Gastrocnemius medialis (tissue), 4 donors: ENCODE data around the gene MAGEB2. TPM values are rescaled to one million over a fixed set of nuclear protein-coding genes. Genes with fewer than 3 reads are reported as not detected.

ENCODE experiments used
- ATAC-seq, 2 donors: fragments of 150-250 bp; one replicate each; pipeline ENCODE4 v1.9.1; 2016
- DNase-seq, 2 donors: peaks; one replicate each; pipeline ENCODE4 v3.0.0-alpha.2; 2019
- H3K27ac ChIP-seq, 4 donors: fragments of 200-600 bp; sonication (generic); 1 replicate in 1 of 4; 2 replicates in 3 of 4; pipeline ENCODE4 v1.5.1; 2016 to 2018; ENCODE audit warnings: mild to moderate bottlenecking in 2 of 4, moderate library complexity in 1 of 4
- H3K27me3 ChIP-seq, 3 donors: fragments of 200-600 bp; sonication (generic) in 2 of 3; 1 replicate in 1 of 3; 2 replicates in 2 of 3; pipeline versions ENCODE4 v1.5.1 to v1.6.0; 2016 to 2019; ENCODE audit warnings: mild to moderate bottlenecking in 1 of 3, moderate library complexity in 1 of 3
- H3K36me3 ChIP-seq, 2 donors: fragments of 200-600 bp; sonication (generic) in 1 of 2; one replicate each; pipeline ENCODE4 v1.5.1; 2017 to 2018
- H3K4me1 ChIP-seq, 2 donors: fragments of 200-600 bp; sonication (generic) in 1 of 2; one replicate each; pipeline ENCODE4 v1.5.1; 2016 to 2017; ENCODE audit warnings: mild to moderate bottlenecking in 2 of 2
- H3K4me3 ChIP-seq, 4 donors: fragments of 200-600 bp; sonication (generic) in 3 of 4; 1 replicate in 1 of 4; 2 replicates in 3 of 4; pipeline ENCODE4 v1.5.1; 2016 to 2019; ENCODE audit warnings: mild to moderate bottlenecking in 2 of 4
- H3K9me3 ChIP-seq, 3 donors: fragments of 200-600 bp; sonication (generic) in 2 of 3; 1 replicate in 1 of 3; 2 replicates in 2 of 3; pipeline ENCODE4 v1.5.1; 2016 to 2019
- POLR2A ChIP-seq, 2 donors: fragments of 450-650 bp; IDR thresholded peaks; one replicate each; pipeline ENCODE4 v1.6.1; 2017; ENCODE audit warnings: antibody characterized with exemption in 2 of 2, mild to moderate bottlenecking in 2 of 2, moderate library complexity in 2 of 2
- in situ Hi-C, 4 donors: fragments of 200-750 bp; cut with MboI; loops; one replicate each; pipeline versions ENCODE4 v1.15.0 to v1.8.0; 2017; ENCODE audit warnings: low sequenced_read_pairs in 4 of 4
- intact Hi-C: fragments of 100-400 bp; cut with DNase I; formaldehyde crosslinking; loops from one replicate; pipeline ENCODE4 v1.15.1; 2023; ENCODE audit warnings: low total_unique reads
- total RNA-seq, 4 donors: library from RNA; depleted of rRNA; stranded (reverse); fragments of >200 nt; gene quantifications; one replicate each; pipeline versions ENCODE4 v1.1.0 to v1.2.3, GENCODE V29; 2016
- TF ChIP-seq, protein P1 (sequence below), 5 experiments: fragments of 450-650 bp in 3 of 5; fragments of 200-600 bp in 2 of 5; sonication (generic) in 2 of 5; IDR thresholded peaks in 4 of 5; conservative IDR thresholded peaks in 1 of 5; 1 replicate in 4 of 5; 2 replicates in 1 of 5; pipeline ENCODE4 v1.5.1; 2016 to 2019; ENCODE audit warnings: antibody characterized with exemption in 5 of 5, mild to moderate bottlenecking in 3 of 5, moderate library complexity in 3 of 5

The MAGEB2 gene
- total RNA-seq, 4 donors from 2014 or later = not detected

DNA sequence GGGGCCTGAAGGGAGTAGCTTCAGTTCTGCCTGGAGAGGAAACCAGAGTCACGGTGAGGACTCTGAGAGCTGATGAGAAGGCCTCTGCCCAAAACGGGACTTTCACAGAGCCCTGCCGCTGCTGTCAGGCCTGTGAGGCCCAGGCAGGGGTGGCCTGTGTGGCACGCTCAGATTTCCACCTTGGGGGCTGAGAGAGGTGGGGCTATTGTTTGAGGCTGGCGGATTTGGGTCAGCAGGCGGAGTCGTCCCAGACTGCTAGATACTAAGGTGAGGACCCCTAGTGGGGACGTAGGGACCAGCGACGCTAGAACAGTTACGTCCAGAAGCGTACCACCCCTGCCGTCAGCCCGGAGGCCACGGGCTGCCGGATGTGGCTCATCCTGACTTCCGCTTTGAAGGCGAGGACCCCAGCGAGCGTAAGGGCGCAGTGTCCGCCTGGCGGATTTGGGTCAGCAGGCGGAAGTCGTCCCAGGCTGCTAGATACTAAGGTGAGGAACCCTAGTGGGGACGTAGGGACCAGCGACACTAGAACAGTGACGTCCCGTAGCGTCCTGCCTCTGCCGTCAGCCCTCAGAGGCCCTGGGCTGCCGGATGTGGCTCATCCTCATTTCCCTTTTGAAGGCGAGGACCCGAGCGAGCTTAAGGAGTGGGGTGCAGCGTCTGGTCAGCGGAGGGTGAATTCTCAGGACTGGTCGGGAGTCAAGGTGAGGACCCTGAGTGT is 31.6 kb downstream of the MAGEB2 start, which contains the start of gene MAGEB1:
MAGEB1 (plus strand) TSS at position 378 of the 721 bp plus-strand sequence. CDS start 3,348 bp downstream, outside the sequence.
- intact Hi-C loops (no loop called here), in situ Hi-C loops (no loop called here)
- Histone ChIP-seq H3K4me1 (no peaks in the 10 kb centered on the region), H3K27ac (no peak within 1 kb of the TSS), H3K27me3 (no peaks in the 10 kb centered on the region), H3K36me3 (no peaks in the 10 kb centered on the region), H3K9me3 (no peaks in the 10 kb centered on the region), H3K4me3 (no peak within 1 kb of the TSS)
- TF ChIP-seq, protein P1, sequence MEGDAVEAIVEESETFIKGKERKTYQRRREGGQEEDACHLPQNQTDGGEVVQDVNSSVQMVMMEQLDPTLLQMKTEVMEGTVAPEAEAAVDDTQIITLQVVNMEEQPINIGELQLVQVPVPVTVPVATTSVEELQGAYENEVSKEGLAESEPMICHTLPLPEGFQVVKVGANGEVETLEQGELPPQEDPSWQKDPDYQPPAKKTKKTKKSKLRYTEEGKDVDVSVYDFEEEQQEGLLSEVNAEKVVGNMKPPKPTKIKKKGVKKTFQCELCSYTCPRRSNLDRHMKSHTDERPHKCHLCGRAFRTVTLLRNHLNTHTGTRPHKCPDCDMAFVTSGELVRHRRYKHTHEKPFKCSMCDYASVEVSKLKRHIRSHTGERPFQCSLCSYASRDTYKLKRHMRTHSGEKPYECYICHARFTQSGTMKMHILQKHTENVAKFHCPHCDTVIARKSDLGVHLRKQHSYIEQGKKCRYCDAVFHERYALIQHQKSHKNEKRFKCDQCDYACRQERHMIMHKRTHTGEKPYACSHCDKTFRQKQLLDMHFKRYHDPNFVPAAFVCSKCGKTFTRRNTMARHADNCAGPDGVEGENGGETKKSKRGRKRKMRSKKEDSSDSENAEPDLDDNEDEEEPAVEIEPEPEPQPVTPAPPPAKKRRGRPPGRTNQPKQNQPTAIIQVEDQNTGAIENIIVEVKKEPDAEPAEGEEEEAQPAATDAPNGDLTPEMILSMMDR (IDR thresholded peaks at IDR 0.05 in 4 of 5, conservative IDR thresholded peaks at IDR 0.05 in 1 of 5) = no peak
- TF ChIP-seq POLR2A (IDR thresholded peaks at IDR 0.05) = no peak
- ATAC-seq (no peak), DNase-seq (no peak)

DNA sequence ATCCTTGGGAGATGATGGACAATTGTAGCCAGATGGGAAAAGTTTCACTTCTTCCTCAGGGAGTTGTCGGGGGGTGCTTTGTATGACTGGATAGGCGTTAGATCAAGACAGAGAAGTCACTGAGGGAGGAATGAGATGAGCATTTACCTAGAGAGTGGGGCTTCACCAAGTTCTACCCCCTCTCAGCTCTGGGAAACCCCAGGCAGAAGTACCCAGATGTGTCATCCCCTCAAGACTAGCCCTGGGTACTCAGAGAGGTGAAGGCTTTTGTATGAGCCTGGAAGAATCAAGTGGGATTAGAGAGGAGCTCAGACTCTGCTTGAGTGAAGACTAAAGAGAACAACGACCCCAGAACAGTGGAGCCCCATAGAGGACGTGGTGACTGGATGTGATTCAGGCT is 33.5 kb downstream of the MAGEB2 start:
- Histone ChIP-seq H3K9me3 (no peaks in the 10 kb centered on the region), H3K4me1 (no peaks in the 10 kb centered on the region), H3K27ac (no peak overlapping the region), H3K4me3 (no peak overlapping the region), H3K36me3 (no peaks in the 10 kb centered on the region), H3K27me3 (no peaks in the 10 kb centered on the region)
- DNase-seq (no peak), ATAC-seq (no peak)
- intact Hi-C loops = no loop called here
- no peak for TF ChIP-seq POLR2A (IDR thresholded peaks at IDR 0.05)
- TF ChIP-seq, protein P1 (IDR thresholded peaks at IDR 0.05 in 4 of 5, conservative IDR thresholded peaks at IDR 0.05 in 1 of 5) = no peak
- in situ Hi-C loops = no loop called here

DNA sequence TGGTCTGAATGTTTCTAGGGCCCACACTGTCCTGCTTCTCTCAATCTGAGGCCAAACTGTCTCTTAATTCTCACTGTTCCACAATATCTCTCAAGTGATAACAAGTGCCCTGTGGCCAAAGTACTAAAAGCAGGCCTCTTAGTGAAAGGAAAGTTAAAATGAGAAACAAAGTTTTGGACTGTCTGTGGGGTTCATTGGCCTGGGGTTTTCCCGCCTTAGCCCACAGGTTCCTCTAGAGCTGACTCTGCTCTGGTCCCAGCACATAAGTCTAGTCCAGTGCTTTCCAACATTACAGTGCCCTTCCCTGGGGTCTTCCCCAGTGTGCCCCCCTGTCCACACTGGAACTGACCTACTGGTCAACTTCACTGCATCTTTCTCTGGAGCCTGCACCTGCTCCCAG is 37.9 kb downstream of the MAGEB2 start:
- intact Hi-C loops = no loop called here
- no peak overlapping the region for H3K4me3 ChIP-seq

DNA sequence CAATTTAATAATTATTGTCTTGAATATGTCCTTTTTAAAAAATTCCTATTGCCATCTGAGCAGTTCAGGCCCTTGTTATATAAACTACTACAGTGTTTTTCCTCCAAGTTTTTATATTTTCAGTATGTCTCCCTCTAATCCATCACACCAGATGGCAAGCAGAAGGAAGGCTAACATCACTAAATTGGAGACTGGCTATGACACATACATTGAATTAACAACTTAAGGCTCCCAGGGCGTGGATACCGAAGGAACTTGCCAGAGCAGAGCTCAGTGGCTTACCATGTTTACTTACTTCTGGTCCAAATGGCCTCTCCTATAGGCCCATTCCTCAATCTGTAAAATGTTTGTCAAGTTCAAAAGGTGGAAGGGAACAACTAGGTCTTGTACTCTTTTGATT is 44.6 kb downstream of the MAGEB2 start:
- in situ Hi-C loops (no loop called here), intact Hi-C loops (no loop called here)
- ATAC-seq (no peak), DNase-seq (no peak)
- no peak for TF ChIP-seq POLR2A (IDR thresholded peaks at IDR 0.05)
- no peaks in the 10 kb centered on the region for H3K9me3 ChIP-seq
- H3K27me3 ChIP-seq = no peaks in the 10 kb centered on the region
- no peaks in the 10 kb centered on the region for H3K4me1 ChIP-seq
- no peak overlapping the region for H3K4me3 ChIP-seq
- H3K36me3 ChIP-seq = no peaks in the 10 kb centered on the region
- H3K27ac ChIP-seq = no peak overlapping the region

More for the DNA sequence above, 37.9 kb downstream of the MAGEB2 start:
- H3K9me3 ChIP-seq = no peaks in the 10 kb centered on the region
- ATAC-seq = no peak
- no peaks in the 10 kb centered on the region for H3K27me3 ChIP-seq
- in situ Hi-C loops = no loop called here
- H3K4me1 ChIP-seq = no peaks in the 10 kb centered on the region
- no peak for TF ChIP-seq POLR2A (IDR thresholded peaks at IDR 0.05)
- TF ChIP-seq, protein P1 (IDR thresholded peaks at IDR 0.05 in 4 of 5, conservative IDR thresholded peaks at IDR 0.05 in 1 of 5) = no peak
- H3K27ac ChIP-seq = no peak overlapping the region
- H3K36me3 ChIP-seq = no peaks in the 10 kb centered on the region
- no peak for DNase-seq

DNA sequence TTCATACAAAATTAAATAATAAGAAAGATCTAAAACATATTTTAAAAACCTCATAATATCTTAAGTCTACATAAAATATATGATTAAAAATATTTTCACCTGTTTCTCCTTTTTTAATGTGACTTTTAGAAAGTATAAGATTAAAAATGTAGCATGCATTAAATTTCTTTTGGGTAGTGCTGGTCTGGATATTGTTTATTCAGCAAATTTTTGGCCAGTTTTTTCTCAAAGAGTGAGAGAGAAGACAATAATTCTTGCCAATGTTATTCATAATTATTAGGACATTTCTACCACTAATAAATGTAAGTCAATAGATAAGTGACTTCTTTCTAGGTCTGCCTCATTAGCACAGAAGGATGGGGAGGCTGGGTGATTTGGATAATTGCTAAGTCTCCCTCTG is 45.6 kb downstream of the MAGEB2 start:
- intact Hi-C loops (no loop called here), in situ Hi-C loops (no loop called here)
- Histone ChIP-seq H3K4me3 (no peak overlapping the region), H3K27me3 (no peaks in the 10 kb centered on the region), H3K36me3 (no peaks in the 10 kb centered on the region), H3K27ac (no peak overlapping the region), H3K4me1 (no peaks in the 10 kb centered on the region), H3K9me3 (no peaks in the 10 kb centered on the region)
- no peak for ATAC-seq
- DNase-seq = no peak
- TF ChIP-seq POLR2A (IDR thresholded peaks at IDR 0.05) = no peak
- TF ChIP-seq, protein P1 (IDR thresholded peaks at IDR 0.05 in 4 of 5, conservative IDR thresholded peaks at IDR 0.05 in 1 of 5) = no peak
